IMR-90 (cell line): ENCODE results near the gene KLHDC2. TPM values are rescaled to one million over a fixed set of nuclear protein-coding genes. Genes with fewer than 3 reads are reported as not detected.

ENCODE experiments used
- ATAC-seq: fragments of 200-7000 bp; cut with Tn5 transposase; 2 replicates; pipeline ENCODE4 v1.9.1; 2020; ENCODE audit warnings: low read depth, mild to moderate bottlenecking, moderate library complexity
- BruUV-seq: library from RNA; stranded (reverse); fragments of 400-500 nt; replicated peaks from 2 replicates; lab custom pipeline; 2021; lab: Mats Ljungman, UMichigan
- CTCF ChIA-PET: fragments of 300-600 bp; formaldehyde crosslinking; extraction: SDS; loops from one replicate; lab custom pipeline; 2021; ENCODE audit warnings: antibody characterized with exemption; lab: Yijun Ruan, JAX
- POLR2A ChIA-PET: fragments of 300-600 bp; sonication (Branson Sonifier 250); formaldehyde crosslinking; loops from one replicate; lab custom pipeline; 2022; ENCODE audit warnings: antibody characterized with exemption; ENCODE audit not compliant: unreplicated experiment; lab: Charles Lee
- DNase-seq: peaks from one replicate; pipeline ENCODE4 v3.0.0; 2013
- H2AFZ ChIP-seq: replicated peaks from 2 replicates; pipeline ENCODE3; 2013; ENCODE audit warnings: low read length, mild to moderate bottlenecking; ENCODE audit not compliant: poor library complexity
- H2AK5ac ChIP-seq: 2 replicates; pipeline ENCODE4 v1.6.1; 2013; ENCODE audit warnings: low read depth, low read length, inconsistent platforms
- H2AK9ac ChIP-seq: replicated peaks from 2 replicates; pipeline ENCODE3; 2013; ENCODE audit warnings: mild to moderate bottlenecking, low read depth, low read length, moderate library complexity; ENCODE audit not compliant: poor library complexity
- H2BK120ac ChIP-seq: 2 replicates; pipeline ENCODE4 v1.6.1; 2013; ENCODE audit warnings: low read depth, low read length, inconsistent platforms
- H2BK15ac ChIP-seq: 3 replicates; pipeline ENCODE4 v1.6.1; 2013; ENCODE audit warnings: low read depth, low read length, inconsistent platforms
- H2BK20ac ChIP-seq: 2 replicates; pipeline ENCODE4 v1.6.1; 2013; ENCODE audit warnings: low read depth, mild to moderate bottlenecking, inconsistent platforms, low read length, moderate library complexity
- H2BK5ac ChIP-seq: 2 replicates; pipeline ENCODE4 v1.6.1; 2013; ENCODE audit warnings: mild to moderate bottlenecking, low read depth, low read length, inconsistent platforms; ENCODE audit not compliant: poor library complexity, severe bottlenecking
- H3K14ac ChIP-seq: replicated peaks from 2 replicates; pipeline ENCODE4 v1.6.1; 2013; ENCODE audit warnings: low read depth, low read length, inconsistent platforms
- H3K18ac ChIP-seq: 2 replicates; pipeline ENCODE4 v1.6.1; 2013; ENCODE audit warnings: low read depth, low read length, control low read depth
- H3K23ac ChIP-seq: 2 replicates; pipeline ENCODE4 v1.6.1; 2013; ENCODE audit warnings: low read depth, low read length, inconsistent platforms
- H3K27ac ChIP-seq: 2 replicates; pipeline ENCODE4 v1.5.1; 2013; ENCODE audit warnings: mild to moderate bottlenecking, control low read depth, low read length; ENCODE audit not compliant: insufficient read depth
- H3K27me3 ChIP-seq: 2 replicates; pipeline ENCODE4 v1.6.1; 2013; ENCODE audit warnings: low read length; ENCODE audit not compliant: control insufficient read depth, insufficient read depth
- H3K36me3 ChIP-seq: 2 replicates; pipeline ENCODE4 v1.6.1; 2013; ENCODE audit warnings: low read length, mixed read lengths; ENCODE audit not compliant: control insufficient read depth, insufficient read depth
- H3K4ac ChIP-seq: 2 replicates; pipeline ENCODE4 v1.6.1; 2013; ENCODE audit warnings: low read depth, low read length, inconsistent platforms
- H3K4me1 ChIP-seq: 2 replicates; pipeline ENCODE4 v1.6.1; 2013; ENCODE audit warnings: low read length, mixed read lengths; ENCODE audit not compliant: control insufficient read depth, insufficient read depth
- H3K4me2 ChIP-seq: 2 replicates; pipeline ENCODE4 v1.6.1; 2013; ENCODE audit warnings: low read depth, mild to moderate bottlenecking, control low read depth, low read length, moderate library complexity
- H3K4me3 ChIP-seq: 2 replicates; pipeline ENCODE4 v1.5.1; 2013; ENCODE audit warnings: low read depth, mild to moderate bottlenecking, control low read depth, low read length, moderate library complexity; ENCODE audit not compliant: insufficient read depth
- H3K56ac ChIP-seq: 2 replicates; pipeline ENCODE4 v1.6.1; 2013; ENCODE audit warnings: low read length, inconsistent platforms; ENCODE audit not compliant: insufficient read depth; ENCODE audit errors: extremely low read depth
- H3K79me1 ChIP-seq, 2 experiments: 2 replicates each; pipeline ENCODE4 v1.6.1; 2013; ENCODE audit warnings: low read length in 2 of 2, inconsistent platforms in 1 of 2, low read depth in 1 of 2
- H3K9ac ChIP-seq: 2 replicates; pipeline ENCODE4 v1.6.1; 2013; ENCODE audit warnings: low read depth, low read length, control low read depth
- H3K9me1 ChIP-seq: 2 replicates; pipeline ENCODE4 v1.6.1; 2013; ENCODE audit warnings: low read length, inconsistent platforms; ENCODE audit not compliant: insufficient read depth
- H3K9me3 ChIP-seq: 2 replicates; pipeline ENCODE4 v1.6.1; 2013; ENCODE audit warnings: low read length; ENCODE audit not compliant: control insufficient read depth, insufficient read depth
- H4K20me1 ChIP-seq: 2 replicates; pipeline ENCODE4 v1.6.1; 2013; ENCODE audit warnings: low read length, inconsistent platforms; ENCODE audit not compliant: insufficient read depth
- H4K5ac ChIP-seq: 2 replicates; pipeline ENCODE4 v1.6.1; 2013; ENCODE audit warnings: mild to moderate bottlenecking, low read depth, low read length, control low read depth
- H4K8ac ChIP-seq, 2 experiments: 2 replicates each; pipeline ENCODE4 v1.6.1; 2013; ENCODE audit warnings: low read depth in 2 of 2, low read length in 2 of 2, control low read depth in 1 of 2, inconsistent platforms in 1 of 2
- H4K91ac ChIP-seq: 2 replicates; pipeline ENCODE4 v1.6.1; 2013; ENCODE audit warnings: low read depth, low read length, inconsistent platforms; ENCODE audit not compliant: insufficient read depth
- BHLHE40 ChIP-seq: fragments of 150-350 bp; IDR thresholded peaks from 2 replicates; pipeline ENCODE4 v1.6.1; 2016; ENCODE audit warnings: mild to moderate bottlenecking, low read depth, low read length
- CEBPB ChIP-seq: IDR thresholded peaks from 2 replicates; pipeline ENCODE4 v1.6.1; 2012; ENCODE audit warnings: low read depth, low read length, improper control_type of control experiment
- CHD1 ChIP-seq: IDR thresholded peaks from 2 replicates; pipeline ENCODE4 v1.6.1; 2012; ENCODE audit warnings: low read depth, low read length, improper control_type of control experiment
- CTCF ChIP-seq: conservative IDR thresholded peaks from 2 replicates; pipeline ENCODE4 v1.5.1; 2012; ENCODE audit warnings: mild to moderate bottlenecking, low read depth, low read length, improper control_type of control experiment
- ELK1 ChIP-seq: fragments of 150-350 bp; IDR thresholded peaks from 2 replicates; pipeline ENCODE4 v1.6.1; 2016; ENCODE audit warnings: low read depth, mild to moderate bottlenecking, low read length, moderate library complexity, borderline replicate concordance
- FOS ChIP-seq: fragments of 150-350 bp; IDR thresholded peaks from 2 replicates; pipeline ENCODE4 v1.6.1; 2016; ENCODE audit warnings: low read depth, low read length
- MAFK ChIP-seq: IDR thresholded peaks from 2 replicates; pipeline ENCODE4 v1.6.1; 2012; ENCODE audit warnings: low read depth, low read length, improper control_type of control experiment
- MAZ ChIP-seq: IDR thresholded peaks from 2 replicates; pipeline ENCODE4 v1.6.1; 2012; ENCODE audit warnings: low read depth, mild to moderate bottlenecking, low read length, improper control_type of control experiment, moderate library complexity, borderline replicate concordance
- MXI1 ChIP-seq: IDR thresholded peaks from 2 replicates; pipeline ENCODE4 v1.6.1; 2012; ENCODE audit warnings: low read depth, mild to moderate bottlenecking, low read length, moderate library complexity, borderline replicate concordance
- NFE2L2 ChIP-seq: fragments of 150-350 bp; IDR thresholded peaks from 2 replicates; pipeline ENCODE4 v1.6.1; 2016; ENCODE audit warnings: low read depth, mild to moderate bottlenecking, low read length
- POLR2A ChIP-seq: IDR thresholded peaks from 2 replicates; pipeline ENCODE4 v1.6.1; 2012; ENCODE audit warnings: mild to moderate bottlenecking, low read depth, low read length
- RAD21 ChIP-seq: IDR thresholded peaks from 2 replicates; pipeline ENCODE4 v1.6.1; 2012; ENCODE audit warnings: low read length, improper control_type of control experiment
- RCOR1 ChIP-seq: IDR thresholded peaks from 2 replicates; pipeline ENCODE4 v1.6.1; 2012; ENCODE audit warnings: mild to moderate bottlenecking, low read length, improper control_type of control experiment; ENCODE audit not compliant: insufficient replicate concordance
- RFX5 ChIP-seq: IDR thresholded peaks from 2 replicates; pipeline ENCODE4 v1.8.0; 2012; ENCODE audit warnings: low read depth, mild to moderate bottlenecking, low read length, moderate library complexity
- USF2 ChIP-seq: fragments of 150-350 bp; IDR thresholded peaks from 2 replicates; pipeline ENCODE4 v1.6.1; 2017; ENCODE audit warnings: mild to moderate bottlenecking, antibody characterized with exemption, low read length, low read depth
- WGBS, 2 experiments: methylation state at CpG; one replicate each; pipeline versions ENCODE4 v1.1.5 to v1.1.7; 2013; ENCODE audit warnings: missing lambda C conversion rate in 2 of 2; ENCODE audit not compliant: insufficient read length in 1 of 2; ENCODE audit errors: extremely low coverage in 2 of 2; 5-methylcytosine and 5-hydroxymethylcytosine counted together
- dilution Hi-C: fragments of 300-500 bp; cut with HindIII; formaldehyde crosslinking; loops from one replicate; pipeline ENCODE4 v1.14.3; 2018; ENCODE audit warnings: low sequenced_read_pairs; ENCODE audit not compliant: unreplicated experiment
- in situ Hi-C: fragments of 300-500 bp; cut with MboI; formaldehyde crosslinking; loops from 3 replicates; pipeline ENCODE4 v1.14.3; 2019; ENCODE audit warnings: low sequenced_read_pairs, inconsistent platforms, mixed read lengths
- intact Hi-C: fragments of 100-400 bp; cut with micrococcal nuclease; formaldehyde crosslinking; loops from 2 replicates; pipeline ENCODE4 v1.10.0; 2022
- polyA plus RNA-seq, 3 experiments: library from polyadenylated mRNA; depleted of rRNA; stranded (reverse); fragments of >200 nt; gene quantifications; 2 replicates each; pipeline ENCODE4 v1.2.3, GENCODE V29; 2012; ENCODE audit warnings: low replicate concordance in 1 of 3
- total RNA-seq: library from RNA; depleted of rRNA; stranded (reverse); fragments of >200 nt; gene quantifications from 2 replicates; pipeline ENCODE4 v1.2.3, GENCODE V29; 2012

Gene KLHDC2
- total and polyA plus RNA-seq, 2 of the 4 experiments (the other 2 are of a cell fraction) = 29.2 to 41.8 TPM

- no peak overlapping the region for H4K91ac ChIP-seq
- no peak overlapping the region for H3K9ac ChIP-seq
- no peaks in the 10 kb centered on the region for H3K9me1 ChIP-seq
- in situ Hi-C loops (no loop called here), dilution Hi-C loops (no loop called here), intact Hi-C loops (no loop called here)
- H3K4me3 ChIP-seq = no peak overlapping the region
- H2AFZ ChIP-seq = no peak overlapping the region
- no peak overlapping the region for H2BK120ac ChIP-seq
- H3K18ac ChIP-seq = no peak overlapping the region
- no peaks in the 10 kb centered on the region for H3K27me3 ChIP-seq
- no peak overlapping the region for H3K4me2 ChIP-seq
- no peak overlapping the region for H2BK20ac ChIP-seq
- no peak overlapping the region for H2BK5ac ChIP-seq
- no peak for TF ChIP-seq ELK1
- TF ChIP-seq RAD21 = no peak
- TF ChIP-seq CEBPB = no peak
- no peak for TF ChIP-seq MAFK
- no peak for TF ChIP-seq MAZ
- TF ChIP-seq RCOR1 = no peak
- no peak for TF ChIP-seq CHD1
- TF ChIP-seq BHLHE40 = no peak
- TF ChIP-seq NFE2L2 = no peak
- TF ChIP-seq FOS = no peak
- TF ChIP-seq CTCF = no peak
- no peak for TF ChIP-seq RFX5
- TF ChIP-seq MXI1 = no peak
- no peak for TF ChIP-seq USF2
- TF ChIP-seq POLR2A = no peak
- H3K4ac ChIP-seq = no peak overlapping the region
- POLR2A ChIA-PET = no interaction called here
- WGBS, 2 experiments = no CpG with 5 or more reads among the region's 2 CpGs
- peaks cover 0 to 14% of the 10 kb centered on the region in 2 experiments for H3K79me1 ChIP-seq
- no peak overlapping the region for H4K5ac ChIP-seq
- no peak overlapping the region for H3K23ac ChIP-seq
- CTCF ChIA-PET = no interaction called here
- H3K56ac ChIP-seq = no peak overlapping the region
- no peak for DNase-seq
- no peaks in the 10 kb centered on the region for H3K4me1 ChIP-seq
- H4K20me1 ChIP-seq = no peaks in the 10 kb centered on the region
- no TSS peak for BruUV-seq
- no peak overlapping the region for H4K8ac ChIP-seq
- H3K14ac ChIP-seq = no peak overlapping the region
- no peaks in the 10 kb centered on the region for H3K9me3 ChIP-seq
- no peak overlapping the region for H2AK5ac ChIP-seq
- H2BK15ac ChIP-seq = no peak overlapping the region
- no peak overlapping the region for H2AK9ac ChIP-seq
- no peak overlapping the region for H3K27ac ChIP-seq
- H3K36me3 ChIP-seq = peaks cover 47% of the 10 kb centered on the region
- no peak for ATAC-seq
Observed at GRCh38 chr14:49786315-49786714, 18.4 kb downstream of the KLHDC2 start.
